ENCODE results near the gene NAIF1.
"Not testable (repeated sequence)": the region's sequence is repeated elsewhere in the genome, so short reads cannot be mapped to it uniquely, and the experiment has no call there.

NAIF1 gene

GRCh38 chr9:128085943-128086342 lies 18.8 kb upstream of the NAIF1 start:
- DNase-seq (ENCODE audit: low spot score), result no peak

- DNase-seq (ENCODE audit: low spot score), result no peak
Observed at GRCh38 chr9:128084746-128085145, 17.6 kb upstream of the NAIF1 start.

GRCh38 chr9:128082151-128082550 lies 15.0 kb upstream of the NAIF1 start:
- no peak for DNase-seq (ENCODE audit: low spot score)

- DNase-seq (ENCODE audit: low spot score), result no peak
Observed at GRCh38 chr9:128081056-128081455, 13.9 kb upstream of the NAIF1 start.

- no peak for DNase-seq (ENCODE audit: low spot score)
Observed at GRCh38 chr9:128080206-128080605, 13.1 kb upstream of the NAIF1 start.

- peak; percentile 32 for DNase-seq (ENCODE audit: low spot score)
Observed at GRCh38 chr9:128078504-128079434, 11.6 kb upstream of the NAIF1 start.

- DNase-seq (ENCODE audit: low spot score), result no peak
Observed at GRCh38 chr9:128077847-128078503, 10.9 kb upstream of the NAIF1 start.

- no peak for DNase-seq (ENCODE audit: low spot score)
Observed at GRCh38 chr9:128073253-128073886, 6.2 kb upstream of the NAIF1 start.

GRCh38 chr9:128072144-128073021 lies 5.3 kb upstream of the NAIF1 start:
- peak; percentile 59 for DNase-seq (ENCODE audit: low spot score)

GRCh38 chr9:128071475-128071874 lies 4.4 kb upstream of the NAIF1 start:
- DNase-seq (ENCODE audit: low spot score), result not testable (repeated sequence)

GRCh38 chr9:128070874-128071273 lies 3.8 kb upstream of the NAIF1 start:
- no peak for DNase-seq (ENCODE audit: low spot score)

GRCh38 chr9:128068386-128069205 lies 1.5 kb upstream of the NAIF1 start:
- DNase-seq (ENCODE audit: low spot score), result no peak

- peak; percentile 100 for DNase-seq (ENCODE audit: low spot score)
Observed at GRCh38 chr9:128067645-128068385, 695 bp upstream of the NAIF1 start, which contains the start of gene SLC25A25. SLC25A25 (plus strand) TSS chr9:128068232; CDS start chr9:128068320, 88 bp downstream.

- DNase-seq (ENCODE audit: low spot score), result no peak
Observed at GRCh38 chr9:128065907-128066712, 1.0 kb downstream of the NAIF1 start.

- no peak for DNase-seq (ENCODE audit: low spot score)
Observed at GRCh38 chr9:128062846-128063831, 4.0 kb downstream of the NAIF1 start.

GRCh38 chr9:128062279-128062678 lies 4.8 kb downstream of the NAIF1 start:
- DNase-seq (ENCODE audit: low spot score), result no peak

- no peak for DNase-seq (ENCODE audit: low spot score)
Observed at GRCh38 chr9:128061275-128061960, 5.7 kb downstream of the NAIF1 start.
